ENCODE measurements around the gene ZFC3H1. TPM values are rescaled to one million over a fixed set of nuclear protein-coding genes. Genes with fewer than 3 reads are reported as not detected.
"Not testable (repeated sequence)": the region's sequence is repeated elsewhere in the genome, so short reads cannot be mapped to it uniquely, and the experiment has no call there.

ZFC3H1 gene
- polyA plus RNA-seq, 3 donors = 12.5 to 57.0 (median 16.3) TPM

DNA sequence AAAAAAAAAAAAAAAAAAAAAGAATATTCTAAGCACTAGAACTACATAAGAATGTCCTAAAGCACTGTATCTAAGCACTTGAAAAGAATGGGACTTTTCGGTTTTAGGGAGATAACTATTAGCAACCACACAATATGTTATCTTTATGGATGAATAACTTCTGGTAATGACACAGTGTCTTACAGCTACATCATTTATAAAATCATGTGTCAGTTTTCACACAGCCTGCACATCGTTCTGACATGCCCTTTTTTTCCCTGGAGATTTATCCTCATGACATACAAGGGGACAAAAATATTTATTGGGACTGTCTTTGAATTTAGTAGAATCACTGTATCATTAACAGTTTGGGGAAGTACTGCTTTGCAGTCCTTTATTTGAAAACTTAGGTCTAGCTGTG, 39.6 kb upstream of the ZFC3H1 start:
- no peaks in the 10 kb centered on the region for H3K27me3 Mint-ChIP-seq (ENCODE audit: low read depth in 3 of 3)
- no peaks in the 10 kb centered on the region for H4K20me1 ChIP-seq (ENCODE audit: insufficient read depth, low read length)
- no peak overlapping the region for H3K4me3 Mint-ChIP-seq
- H3K9me3 ChIP-seq (replicated peaks in 1 of 2; ENCODE audit: control insufficient read depth in 1 of 2, insufficient read depth in 1 of 2, low read length in 2 of 2) = no peaks in the 10 kb centered on the region
- no peaks in the 10 kb centered on the region for H3K27me3 ChIP-seq (ENCODE audit: control insufficient read depth in 2 of 2, insufficient read depth in 2 of 2, low read length in 2 of 2)
- H3K36me3 ChIP-seq (replicated peaks in 1 of 2; ENCODE audit: control insufficient read depth in 1 of 2, insufficient read depth in 2 of 2, low read length in 2 of 2) = peaks cover 32 to 59% of the 10 kb centered on the region in 2 donors
- H2AFZ ChIP-seq (ENCODE audit: insufficient read depth, low read depth, low read length, poor library complexity, severe bottlenecking) = no peak overlapping the region
- no CpG with 5 or more reads among the region's 2 CpGs for WGBS (ENCODE audit: insufficient coverage)
- H3K4me1 Mint-ChIP-seq = no peaks in the 10 kb centered on the region
- TF ChIP-seq, protein P1, sequence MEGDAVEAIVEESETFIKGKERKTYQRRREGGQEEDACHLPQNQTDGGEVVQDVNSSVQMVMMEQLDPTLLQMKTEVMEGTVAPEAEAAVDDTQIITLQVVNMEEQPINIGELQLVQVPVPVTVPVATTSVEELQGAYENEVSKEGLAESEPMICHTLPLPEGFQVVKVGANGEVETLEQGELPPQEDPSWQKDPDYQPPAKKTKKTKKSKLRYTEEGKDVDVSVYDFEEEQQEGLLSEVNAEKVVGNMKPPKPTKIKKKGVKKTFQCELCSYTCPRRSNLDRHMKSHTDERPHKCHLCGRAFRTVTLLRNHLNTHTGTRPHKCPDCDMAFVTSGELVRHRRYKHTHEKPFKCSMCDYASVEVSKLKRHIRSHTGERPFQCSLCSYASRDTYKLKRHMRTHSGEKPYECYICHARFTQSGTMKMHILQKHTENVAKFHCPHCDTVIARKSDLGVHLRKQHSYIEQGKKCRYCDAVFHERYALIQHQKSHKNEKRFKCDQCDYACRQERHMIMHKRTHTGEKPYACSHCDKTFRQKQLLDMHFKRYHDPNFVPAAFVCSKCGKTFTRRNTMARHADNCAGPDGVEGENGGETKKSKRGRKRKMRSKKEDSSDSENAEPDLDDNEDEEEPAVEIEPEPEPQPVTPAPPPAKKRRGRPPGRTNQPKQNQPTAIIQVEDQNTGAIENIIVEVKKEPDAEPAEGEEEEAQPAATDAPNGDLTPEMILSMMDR (IDR thresholded peaks at IDR 0.05) = no peak
- H3K4me2 ChIP-seq (replicated peaks; ENCODE audit: extremely low read depth, low read length, poor library complexity, severe bottlenecking) = no peak overlapping the region
- H3K4me3 ChIP-seq (replicated peaks in 1 of 3; ENCODE audit: low read depth in 2 of 3, low read length in 3 of 3) = no peak overlapping the region
- no peak overlapping the region for H3K9ac ChIP-seq (ENCODE audit: insufficient read depth, low read length, poor library complexity, severe bottlenecking)
- no peak overlapping the region for H3K27ac ChIP-seq (ENCODE audit: low read depth in 1 of 2, low read length in 2 of 2)
- DNase-seq = no peak
- H3K4me1 ChIP-seq (ENCODE audit: control insufficient read depth in 1 of 2, insufficient read depth in 2 of 2, low read length in 2 of 2) = no peaks in the 10 kb centered on the region
- H3K9me3 Mint-ChIP-seq = no peaks in the 10 kb centered on the region
- intact Hi-C loops (cut with micrococcal nuclease) = no loop called here
- H3K27ac Mint-ChIP-seq = no peak overlapping the region
- H3K79me2 ChIP-seq (ENCODE audit: insufficient read depth, low read length) = no peaks in the 10 kb centered on the region
- peaks cover 44 to 57% of the 10 kb centered on the region in 2 donors for H3K36me3 Mint-ChIP-seq

- Mint-ChIP-seq H3K4me3 (no peak overlapping the region), H3K4me1 (no peaks in the 10 kb centered on the region), H3K9me3 (no peaks in the 10 kb centered on the region), H3K27ac (no peak overlapping the region), H3K36me3 (peaks cover 50 to 62% of the 10 kb centered on the region in 2 donors), H3K27me3 (ENCODE audit: low read depth in 3 of 3) (no peaks in the 10 kb centered on the region)
- Histone ChIP-seq H3K4me3 (replicated peaks in 1 of 3; ENCODE audit: low read depth in 2 of 3, low read length in 3 of 3) (no peak overlapping the region), H3K27ac (ENCODE audit: low read depth in 1 of 2, low read length in 2 of 2) (no peak overlapping the region), H3K4me2 (replicated peaks; ENCODE audit: extremely low read depth, low read length, poor library complexity, severe bottlenecking) (no peak overlapping the region), H3K9ac (ENCODE audit: insufficient read depth, low read length, poor library complexity, severe bottlenecking) (no peak overlapping the region), H4K20me1 (ENCODE audit: insufficient read depth, low read length) (no peaks in the 10 kb centered on the region), H3K9me3 (replicated peaks in 1 of 2; ENCODE audit: control insufficient read depth in 1 of 2, insufficient read depth in 1 of 2, low read length in 2 of 2) (no peaks in the 10 kb centered on the region), H2AFZ (ENCODE audit: insufficient read depth, low read depth, low read length, poor library complexity, severe bottlenecking) (no peak overlapping the region), H3K4me1 (ENCODE audit: control insufficient read depth in 1 of 2, insufficient read depth in 2 of 2, low read length in 2 of 2) (no peaks in the 10 kb centered on the region), H3K27me3 (ENCODE audit: control insufficient read depth in 2 of 2, insufficient read depth in 2 of 2, low read length in 2 of 2) (no peaks in the 10 kb centered on the region), H3K79me2 (ENCODE audit: insufficient read depth, low read length) (no peaks in the 10 kb centered on the region), H3K36me3 (replicated peaks in 1 of 2; ENCODE audit: control insufficient read depth in 1 of 2, insufficient read depth in 2 of 2, low read length in 2 of 2) (peaks cover 35 to 65% of the 10 kb centered on the region in 2 donors)
- intact Hi-C loops (cut with micrococcal nuclease) = no loop called here
- no peak for DNase-seq
- TF ChIP-seq, protein P1 (IDR thresholded peaks at IDR 0.05) = no peak
- WGBS (ENCODE audit: insufficient coverage) = 94% methylated on average over 2 of the region's 5 CpGs
Observed at GRCh38 chr12:71702590-71702989, 38.9 kb upstream of the ZFC3H1 start.

DNA sequence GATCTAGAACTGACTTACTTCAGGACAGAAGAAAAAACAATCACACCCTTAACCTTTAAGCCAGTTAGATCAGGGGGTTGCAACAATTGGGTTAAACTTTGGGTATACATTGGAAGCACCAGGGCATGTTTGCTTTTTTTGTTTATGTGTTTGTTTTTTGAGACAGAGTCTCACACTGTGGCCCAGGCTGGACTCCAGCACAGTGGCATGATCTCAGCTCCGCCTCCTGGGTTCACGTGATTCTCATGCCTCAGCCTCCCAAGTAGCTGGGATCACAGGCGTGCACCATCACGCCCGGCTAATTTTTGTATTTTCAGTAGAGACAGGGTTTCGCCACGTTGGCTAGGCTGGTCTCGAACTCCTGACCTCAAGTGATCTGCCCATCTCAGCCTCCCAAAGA, 38.5 kb upstream of the ZFC3H1 start:
- intact Hi-C loops (cut with micrococcal nuclease); H3K4me2 ChIP-seq (replicated peaks; ENCODE audit: extremely low read depth, low read length, poor library complexity, severe bottlenecking); DNase-seq; H3K9me3 ChIP-seq (replicated peaks in 1 of 2; ENCODE audit: control insufficient read depth in 1 of 2, insufficient read depth in 1 of 2, low read length in 2 of 2); H3K9ac ChIP-seq (ENCODE audit: insufficient read depth, low read length, poor library complexity, severe bottlenecking); H4K20me1 ChIP-seq (ENCODE audit: insufficient read depth, low read length); H3K4me1 ChIP-seq (ENCODE audit: control insufficient read depth in 1 of 2, insufficient read depth in 2 of 2, low read length in 2 of 2); H3K27me3 Mint-ChIP-seq (ENCODE audit: low read depth in 3 of 3); H3K9me3 Mint-ChIP-seq; H2AFZ ChIP-seq (ENCODE audit: insufficient read depth, low read depth, low read length, poor library complexity, severe bottlenecking); H3K79me2 ChIP-seq (ENCODE audit: insufficient read depth, low read length); H3K4me1 Mint-ChIP-seq; H3K27ac ChIP-seq (ENCODE audit: low read depth in 1 of 2, low read length in 2 of 2); H3K4me3 Mint-ChIP-seq; H3K4me3 ChIP-seq (replicated peaks in 1 of 3; ENCODE audit: low read depth in 2 of 3, low read length in 3 of 3); H3K27me3 ChIP-seq (ENCODE audit: control insufficient read depth in 2 of 2, insufficient read depth in 2 of 2, low read length in 2 of 2): not testable (repeated sequence)
- peak overlapping the region in 1 of 7 donors; percentile 21 for H3K27ac Mint-ChIP-seq
- H3K36me3 ChIP-seq (replicated peaks in 1 of 2; ENCODE audit: control insufficient read depth in 1 of 2, insufficient read depth in 2 of 2, low read length in 2 of 2) = peaks cover 39 to 69% of the 10 kb centered on the region in 2 donors
- WGBS (ENCODE audit: insufficient coverage) = 100% methylated on average over 5 of the region's 8 CpGs
- peaks cover 53 to 62% of the 10 kb centered on the region in 2 donors for H3K36me3 Mint-ChIP-seq

Measured in CD14-positive monocyte (primary cell).